Cardiac muscle cell (in vitro differentiated cells and primary cell): ENCODE measurements around the gene EGFL7. TPM values are rescaled to one million over a fixed set of nuclear protein-coding genes. Genes with fewer than 3 reads are reported as not detected.

Source experiments
- DNase-seq, 2 donors: peaks; one replicate each; pipeline versions ENCODE4 v3.0.0 to v3.0.0-alpha.2; 2010 to 2017; ENCODE audit warnings: low read depth in 1 of 2, low spot score in 1 of 2
- H3K27ac ChIP-seq: fragments of 200-600 bp; sonication (generic); 2 replicates; pipeline ENCODE4 v1.5.1; 2016
- H3K27me3 ChIP-seq: fragments of 200-600 bp; sonication (generic); 2 replicates; pipeline ENCODE4 v1.6.0; 2016; ENCODE audit warnings: control low read depth
- H3K36me3 ChIP-seq: fragments of 200-600 bp; sonication (generic); 2 replicates; pipeline ENCODE4 v1.5.1; 2016; ENCODE audit warnings: control low read depth
- H3K4me1 ChIP-seq: fragments of 200-600 bp; sonication (generic); 2 replicates; pipeline ENCODE4 v1.8.1; 2017; ENCODE audit warnings: low read depth, mild to moderate bottlenecking, mixed run types
- H3K4me3 ChIP-seq: fragments of 200-600 bp; sonication (generic); 2 replicates; pipeline ENCODE4 v1.5.1; 2016; ENCODE audit warnings: mild to moderate bottlenecking
- H3K9me3 ChIP-seq: fragments of 200-600 bp; sonication (generic); 2 replicates; pipeline ENCODE4 v1.5.1; 2017; ENCODE audit warnings: low read depth, mild to moderate bottlenecking, control low read depth
- polyA plus RNA-seq: library from polyadenylated mRNA; unstranded; fragments of >200 nt; fragmentation: Nextera tagmentation; extraction: Ambion mirVana; gene quantifications from 2 replicates; pipeline ENCODE4 v1.2.1, GENCODE V29; 2016
- total RNA-seq: library from RNA; depleted of rRNA; stranded (reverse); fragments of >200 nt; gene quantifications from 2 replicates; pipeline ENCODE4 v1.2.3, GENCODE V29; 2016
- TF ChIP-seq, protein P1 (sequence below): IDR thresholded peaks from 2 replicates; pipeline ENCODE4 v1.5.1; 2012; ENCODE audit warnings: low read depth, mild to moderate bottlenecking, low read length

The EGFL7 gene
- total and polyA plus RNA-seq, 2 experiments from 2014 or later: 50.9 to 82.9 TPM

DNA sequence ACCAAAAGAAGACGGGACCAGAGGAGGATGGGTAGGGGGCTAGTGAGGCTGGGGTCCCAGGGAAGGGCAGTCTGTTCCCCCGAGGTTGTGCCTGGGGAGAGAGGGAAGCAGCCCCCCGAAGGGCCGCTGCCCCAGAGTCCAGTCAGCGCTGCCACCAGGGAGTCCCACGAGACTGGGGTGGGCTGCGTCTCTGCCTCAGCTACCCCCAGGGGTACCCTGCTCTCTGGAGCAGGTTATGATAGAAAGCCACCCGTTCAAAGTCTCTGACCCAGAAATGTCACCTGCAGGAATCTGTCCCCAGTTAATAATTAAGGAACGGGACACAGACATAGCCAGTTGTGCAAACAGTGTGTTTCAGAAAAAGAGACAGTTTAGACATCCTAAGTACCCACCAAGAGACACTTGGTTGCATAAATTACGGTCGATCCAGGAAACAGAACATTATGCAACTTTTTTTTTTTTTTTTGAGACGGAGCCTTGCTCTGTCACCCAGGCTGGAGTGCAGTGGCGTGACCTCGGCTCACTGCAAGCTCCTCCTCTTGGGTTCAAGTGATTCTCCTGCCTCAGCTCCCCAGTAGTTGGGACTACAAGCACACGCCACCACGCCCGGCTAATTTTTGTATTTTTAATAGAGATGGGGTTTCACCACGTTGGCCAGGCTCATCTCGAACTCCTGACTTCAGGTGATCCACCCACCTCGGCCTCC lies 35.3 kb downstream of the EGFL7 start:
- Histone ChIP-seq H3K27ac (no peak overlapping the region), H3K4me1 (no peaks in the 10 kb centered on the region), H3K9me3 (no peaks in the 10 kb centered on the region), H3K4me3 (no peak overlapping the region), H3K36me3 (no peaks in the 10 kb centered on the region), H3K27me3 (peaks cover 10% of the 10 kb centered on the region)
- no peak for DNase-seq
- TF ChIP-seq, protein P1, sequence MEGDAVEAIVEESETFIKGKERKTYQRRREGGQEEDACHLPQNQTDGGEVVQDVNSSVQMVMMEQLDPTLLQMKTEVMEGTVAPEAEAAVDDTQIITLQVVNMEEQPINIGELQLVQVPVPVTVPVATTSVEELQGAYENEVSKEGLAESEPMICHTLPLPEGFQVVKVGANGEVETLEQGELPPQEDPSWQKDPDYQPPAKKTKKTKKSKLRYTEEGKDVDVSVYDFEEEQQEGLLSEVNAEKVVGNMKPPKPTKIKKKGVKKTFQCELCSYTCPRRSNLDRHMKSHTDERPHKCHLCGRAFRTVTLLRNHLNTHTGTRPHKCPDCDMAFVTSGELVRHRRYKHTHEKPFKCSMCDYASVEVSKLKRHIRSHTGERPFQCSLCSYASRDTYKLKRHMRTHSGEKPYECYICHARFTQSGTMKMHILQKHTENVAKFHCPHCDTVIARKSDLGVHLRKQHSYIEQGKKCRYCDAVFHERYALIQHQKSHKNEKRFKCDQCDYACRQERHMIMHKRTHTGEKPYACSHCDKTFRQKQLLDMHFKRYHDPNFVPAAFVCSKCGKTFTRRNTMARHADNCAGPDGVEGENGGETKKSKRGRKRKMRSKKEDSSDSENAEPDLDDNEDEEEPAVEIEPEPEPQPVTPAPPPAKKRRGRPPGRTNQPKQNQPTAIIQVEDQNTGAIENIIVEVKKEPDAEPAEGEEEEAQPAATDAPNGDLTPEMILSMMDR: no peak

DNA sequence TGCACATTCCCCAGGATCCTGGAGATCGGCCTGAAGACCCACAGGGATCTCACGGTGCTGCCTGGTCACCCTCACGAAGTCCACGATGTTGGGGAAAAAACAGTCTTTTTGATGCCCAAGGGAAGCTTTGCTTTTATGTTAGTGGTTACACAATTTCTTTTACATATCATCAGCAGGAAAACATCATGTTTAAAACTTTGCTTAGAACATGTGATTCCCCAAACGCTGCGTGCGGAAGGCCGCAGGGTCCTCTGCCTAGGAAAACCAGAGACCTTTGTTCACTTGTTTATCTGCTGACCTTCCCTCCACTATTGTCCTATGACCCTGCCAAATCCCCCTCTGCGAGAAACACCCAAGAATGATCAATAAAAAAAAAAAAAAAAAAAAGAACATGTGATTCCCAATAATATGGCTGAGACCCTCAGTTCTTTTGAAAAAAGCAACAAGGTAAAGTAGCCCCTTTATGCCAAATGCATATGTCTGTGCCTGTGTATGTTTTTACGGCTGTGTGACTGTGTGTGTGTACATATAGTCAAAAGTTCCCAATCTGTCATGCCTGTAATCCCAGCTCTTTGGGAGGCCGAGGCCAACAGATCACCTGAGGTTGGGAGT lies 36.0 kb downstream of the EGFL7 start:
- H3K36me3 ChIP-seq: no peaks in the 10 kb centered on the region
- H3K27ac ChIP-seq: no peak overlapping the region
- no peaks in the 10 kb centered on the region for H3K9me3 ChIP-seq
- no peak for DNase-seq
- H3K4me1 ChIP-seq: no peaks in the 10 kb centered on the region
- TF ChIP-seq, protein P1: no peak
- no peak overlapping the region for H3K4me3 ChIP-seq
- H3K27me3 ChIP-seq: peaks cover 10% of the 10 kb centered on the region

- peaks cover 10% of the 10 kb centered on the region for H3K27me3 ChIP-seq
- H3K36me3 ChIP-seq: no peaks in the 10 kb centered on the region
- no peak overlapping the region for H3K4me3 ChIP-seq
- peak in 1 of 2 donors; percentile 47 for DNase-seq
- no peaks in the 10 kb centered on the region for H3K9me3 ChIP-seq
- TF ChIP-seq, protein P1: no peak
- no peaks in the 10 kb centered on the region for H3K4me1 ChIP-seq
- no peak overlapping the region for H3K27ac ChIP-seq
These were observed 37.6 kb downstream of the EGFL7 start for GRCh38 chr9:136700304-136700703.

DNA sequence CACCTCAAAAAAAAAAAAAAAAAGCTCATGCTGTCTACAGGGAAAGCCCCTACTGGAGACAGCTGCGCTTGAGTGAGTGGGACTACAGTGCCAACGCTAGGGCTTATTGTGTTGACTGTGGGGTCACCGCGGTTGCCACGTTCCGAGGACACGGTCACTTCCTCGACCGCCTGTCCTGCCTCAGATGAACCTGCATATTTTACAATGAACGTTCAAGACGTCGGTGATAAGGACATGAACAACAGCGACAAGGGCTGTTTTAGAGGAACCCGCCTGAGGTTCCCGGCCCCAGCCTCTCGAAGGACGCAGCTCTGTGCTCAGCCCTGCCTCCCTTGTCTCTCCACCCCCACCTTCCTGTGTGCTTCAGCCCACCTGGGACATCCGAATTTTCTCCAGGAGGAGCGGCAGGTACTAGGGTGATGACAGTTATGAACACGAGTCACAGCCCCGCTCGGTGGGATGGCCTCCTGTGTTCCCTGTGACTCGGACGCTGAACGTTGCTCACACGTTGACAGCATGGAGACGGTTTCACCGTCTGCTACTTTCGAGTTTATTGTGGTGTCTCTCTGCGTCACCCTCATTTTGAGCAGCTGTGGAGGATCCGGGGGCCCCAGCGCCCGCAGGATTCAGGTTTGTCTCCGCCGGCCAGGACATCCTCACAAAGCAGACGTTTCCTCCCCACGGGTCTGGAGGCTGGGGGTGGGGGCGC lies 38.4 kb downstream of the EGFL7 start:
- no peak overlapping the region for H3K27ac ChIP-seq
- H3K27me3 ChIP-seq: peaks cover 10% of the 10 kb centered on the region
- no peak overlapping the region for H3K4me3 ChIP-seq

GRCh38 chr9:136701668-136702053 lies 38.9 kb downstream of the EGFL7 start:
- peaks cover 10% of the 10 kb centered on the region for H3K27me3 ChIP-seq
- no peak for DNase-seq
- H3K27ac ChIP-seq: no peak overlapping the region
- no peak overlapping the region for H3K4me3 ChIP-seq
- TF ChIP-seq, protein P1: no peak
- H3K36me3 ChIP-seq: no peaks in the 10 kb centered on the region
- H3K4me1 ChIP-seq: no peaks in the 10 kb centered on the region
- no peaks in the 10 kb centered on the region for H3K9me3 ChIP-seq

More for the DNA sequence above, 38.4 kb downstream of the EGFL7 start:
- Histone ChIP-seq H3K9me3 (no peaks in the 10 kb centered on the region), H3K4me1 (no peaks in the 10 kb centered on the region), H3K36me3 (no peaks in the 10 kb centered on the region)
- TF ChIP-seq, protein P1: no peak
- DNase-seq: no peak
